GM18508 (cell line): Measurements from ENCODE around the gene CRTC3.

Source experiments
- ATAC-seq: cut with Tn5 transposase; IDR thresholded peaks from one replicate; pipeline ENCODE4 v1.9.1; 2021; ENCODE audit warnings: moderate number of reproducible peaks; ENCODE audit not compliant: insufficient read depth, unreplicated experiment

CRTC3 gene

GRCh38 chr15:90586948-90587347 is 57.2 kb downstream of the CRTC3 start:
- no peak for ATAC-seq

GRCh38 chr15:90588427-90588826 is 58.7 kb downstream of the CRTC3 start:
- ATAC-seq = no peak

GRCh38 chr15:90591524-90591923 is 61.8 kb downstream of the CRTC3 start:
- ATAC-seq = no peak

- ATAC-seq = no peak
Observed at GRCh38 chr15:90592131-90592881, 62.6 kb downstream of the CRTC3 start.

- no peak for ATAC-seq
Observed at GRCh38 chr15:90593499-90594158, 63.9 kb downstream of the CRTC3 start.

GRCh38 chr15:90594301-90594738 is 64.6 kb downstream of the CRTC3 start:
- ATAC-seq = no peak

GRCh38 chr15:90595763-90596155 is 66.0 kb downstream of the CRTC3 start:
- ATAC-seq = no peak

- no peak for ATAC-seq
Observed at GRCh38 chr15:90596943-90597342, 67.2 kb downstream of the CRTC3 start.

- ATAC-seq = no peak
Observed at GRCh38 chr15:90597577-90597976, 67.9 kb downstream of the CRTC3 start.

- ATAC-seq = no peak
Observed at GRCh38 chr15:90598031-90598577, 68.4 kb downstream of the CRTC3 start.

GRCh38 chr15:90598679-90599078 is 69.0 kb downstream of the CRTC3 start:
- ATAC-seq = no peak

GRCh38 chr15:90599116-90599515 is 69.4 kb downstream of the CRTC3 start:
- no peak for ATAC-seq

GRCh38 chr15:90599644-90600043 is 69.9 kb downstream of the CRTC3 start:
- no peak for ATAC-seq

GRCh38 chr15:90600954-90601353 is 71.2 kb downstream of the CRTC3 start:
- no peak for ATAC-seq

GRCh38 chr15:90603893-90604292 is 74.2 kb downstream of the CRTC3 start:
- no peak for ATAC-seq

- no peak for ATAC-seq
Observed at GRCh38 chr15:90606641-90607040, 76.9 kb downstream of the CRTC3 start.

- no peak for ATAC-seq
Observed at GRCh38 chr15:90607361-90607760, 77.6 kb downstream of the CRTC3 start.

- no peak for ATAC-seq
Observed at GRCh38 chr15:90609242-90610180, 79.8 kb downstream of the CRTC3 start.

GRCh38 chr15:90610190-90610589 is 80.5 kb downstream of the CRTC3 start:
- ATAC-seq = no peak

GRCh38 chr15:90611157-90611556 is 81.4 kb downstream of the CRTC3 start:
- ATAC-seq = no peak

- no peak for ATAC-seq
Observed at GRCh38 chr15:90617171-90617570, 87.4 kb downstream of the CRTC3 start.
